NCI-H748 (cell line): ENCODE measurements around the gene ATRNL1.
"Not testable (repeated sequence)": the region's sequence is repeated elsewhere in the genome, so short reads cannot be mapped to it uniquely, and the experiment has no call there.

Experiments used
- DNase-seq: peaks from one replicate; lab custom pipeline; 2025; ENCODE audit not compliant: unreplicated experiment; lab: John Stamatoyannopoulos, UW

ATRNL1 gene

DNA sequence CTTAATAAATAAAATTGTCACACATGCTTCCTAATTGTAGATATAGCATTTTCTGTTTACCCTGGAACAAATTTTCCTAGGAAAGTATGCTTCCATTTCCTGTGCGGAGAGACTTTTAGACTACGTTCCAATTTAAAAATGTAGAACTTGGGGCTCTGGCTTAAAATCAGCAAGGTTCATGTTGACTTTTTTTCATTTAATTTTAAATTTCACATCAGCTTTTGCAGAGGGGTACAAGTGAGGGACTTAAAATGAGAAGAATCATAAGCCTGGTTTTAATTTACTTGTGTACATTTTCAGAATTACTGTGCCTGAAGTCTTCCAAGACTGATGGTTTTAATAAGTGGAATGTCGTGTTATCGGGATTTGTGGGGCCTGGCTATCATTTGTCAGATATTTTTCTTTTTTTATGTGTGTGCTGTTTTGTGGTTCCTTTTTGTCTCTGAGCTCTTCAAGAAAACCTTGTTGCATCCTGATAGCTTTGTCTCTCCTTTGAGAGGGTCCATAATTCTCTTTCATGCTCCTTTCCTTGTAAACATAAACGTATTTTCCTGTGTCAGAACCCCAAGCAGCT, 8.8 kb upstream of the ATRNL1 start:
- DNase-seq = no peak

GRCh38 chr10:115091161-115091560, 2.0 kb upstream of the ATRNL1 start:
- DNase-seq = no peak

DNA sequence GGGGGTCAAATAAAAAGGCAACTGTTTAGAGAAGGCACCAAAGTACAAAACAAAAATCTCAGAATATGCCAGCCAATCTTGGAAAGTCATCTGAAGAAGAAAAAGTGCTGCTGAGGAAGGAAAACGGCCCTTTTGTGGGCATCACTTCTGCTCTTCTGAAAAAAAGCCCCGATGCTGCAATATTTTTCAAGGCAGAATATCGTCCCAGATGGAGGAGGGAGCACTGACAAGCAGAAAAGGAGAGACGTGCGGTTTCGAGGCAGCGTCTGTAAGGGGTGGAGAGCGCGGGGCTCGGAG, 959 bp upstream of the ATRNL1 start:
- DNase-seq = no peak

DNA sequence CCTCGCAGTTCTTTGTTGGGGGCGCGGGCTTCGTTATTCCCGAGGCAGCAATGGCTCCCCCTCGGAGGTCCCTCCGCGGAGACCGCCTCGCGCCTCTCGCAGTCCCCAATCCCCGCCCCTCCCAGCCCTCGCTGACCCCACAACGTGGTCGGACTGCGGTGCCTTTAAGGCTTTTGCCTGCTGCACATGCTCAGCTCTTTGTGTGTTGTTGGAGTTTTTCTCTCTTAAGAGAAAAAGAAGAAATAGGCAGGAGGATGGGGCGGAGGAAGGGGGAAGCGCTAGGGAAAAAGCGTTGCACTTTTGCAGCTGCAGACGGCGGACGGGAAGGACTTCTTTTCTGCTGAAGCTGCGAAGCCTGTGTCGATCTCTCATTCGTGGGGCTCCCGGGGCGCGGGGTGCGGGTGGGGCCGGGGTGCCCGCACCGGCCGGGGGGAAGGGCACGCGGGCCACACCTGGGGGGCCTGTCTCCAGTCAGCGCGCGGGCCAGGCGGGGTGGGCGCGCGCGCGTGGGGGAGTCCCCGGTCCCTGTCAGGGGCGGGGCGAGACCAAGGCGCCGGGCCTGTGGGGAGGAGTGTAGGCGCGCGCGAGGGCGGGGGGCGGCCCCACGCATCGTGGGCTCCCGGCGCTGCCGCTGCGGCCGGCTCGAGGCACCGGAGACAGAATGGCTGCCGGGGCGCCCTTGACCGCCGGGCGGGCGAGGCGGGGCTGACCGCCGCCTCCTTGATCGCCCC, 445 bp upstream of the ATRNL1 start:
- DNase-seq = peak; percentile 69

DNA sequence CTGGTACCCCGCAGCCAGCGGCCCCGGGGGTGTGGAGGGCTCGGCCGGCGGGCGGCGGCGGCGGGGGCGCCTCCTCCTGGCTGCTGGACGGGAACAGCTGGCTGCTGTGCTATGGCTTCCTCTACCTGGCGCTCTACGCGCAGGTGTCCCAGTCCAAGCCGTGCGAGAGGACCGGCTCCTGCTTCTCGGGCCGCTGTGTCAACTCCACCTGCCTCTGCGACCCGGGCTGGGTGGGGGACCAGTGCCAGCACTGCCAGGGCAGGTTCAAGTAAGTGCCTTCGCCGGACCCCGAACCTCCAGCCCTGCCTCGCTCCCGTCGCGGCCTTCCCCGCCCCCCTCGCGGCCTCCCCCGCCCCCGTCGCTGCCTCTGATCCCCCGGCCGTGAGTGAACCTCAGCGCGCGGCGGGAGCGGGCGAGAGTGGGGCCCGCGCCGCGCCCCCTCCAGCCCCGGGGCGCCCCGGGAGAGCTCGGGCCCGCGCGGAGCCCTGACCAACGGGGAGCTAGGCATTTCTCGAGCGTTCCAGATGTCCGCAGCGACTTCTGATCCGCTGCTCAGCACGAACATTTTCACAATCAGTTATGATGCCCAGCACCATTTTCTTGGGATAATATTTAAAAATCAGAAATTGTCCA, 727 bp downstream of the ATRNL1 start:
- DNase-seq = peak; percentile 67

DNA sequence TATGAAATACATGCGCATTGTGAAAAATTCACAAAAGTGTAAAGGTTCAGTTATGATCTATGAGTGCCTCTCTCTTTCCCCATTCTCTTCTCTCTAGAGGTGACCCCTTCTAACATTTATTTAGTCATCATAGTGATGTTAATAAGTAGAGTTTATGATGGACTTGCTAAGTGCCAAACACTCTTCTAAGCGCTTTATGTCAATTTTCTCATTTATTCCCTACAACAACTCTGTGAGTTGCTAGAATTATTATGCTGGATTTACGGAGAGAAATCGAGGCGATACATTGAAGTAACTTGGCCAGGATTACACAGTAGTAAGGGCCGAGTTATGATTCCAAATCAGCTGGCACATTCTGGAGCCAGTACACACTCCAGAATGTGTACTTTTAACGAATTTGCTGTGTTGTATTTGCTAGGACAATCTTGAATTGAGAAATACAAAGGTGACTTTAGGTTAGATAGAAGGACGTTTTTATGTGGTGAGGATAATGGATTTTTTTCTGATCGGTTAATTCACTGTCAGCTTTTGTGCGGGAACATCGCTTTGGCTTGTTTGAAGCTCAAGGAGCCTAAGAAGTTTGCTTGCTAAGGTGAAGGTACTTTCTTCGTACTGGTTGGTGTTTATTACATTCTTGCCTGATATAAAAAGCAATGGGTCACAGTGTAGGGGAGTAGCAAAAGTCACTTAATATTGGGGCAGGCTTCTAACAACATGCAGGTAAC, 1.4 kb downstream of the ATRNL1 start:
- DNase-seq = no peak

DNA sequence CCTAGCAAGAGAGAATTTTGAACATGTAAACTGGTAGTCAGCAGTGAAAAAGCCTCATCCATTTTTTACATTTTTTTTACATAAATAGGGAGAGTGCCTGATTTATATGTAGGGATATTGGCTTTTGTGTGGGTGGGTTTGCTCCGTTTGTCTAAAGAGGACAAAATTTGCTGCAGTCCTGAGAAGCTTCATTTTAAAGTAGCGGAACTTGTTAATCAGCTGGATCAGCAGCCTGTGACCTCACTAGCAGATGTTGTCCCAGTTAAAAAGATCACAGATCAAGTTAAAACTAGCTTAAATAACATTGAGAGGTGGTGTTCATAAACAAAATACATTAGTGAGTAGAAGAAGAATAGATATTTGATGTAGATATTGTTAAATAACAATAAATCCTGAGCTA, 2.6 kb downstream of the ATRNL1 start:
- DNase-seq = no peak

DNA sequence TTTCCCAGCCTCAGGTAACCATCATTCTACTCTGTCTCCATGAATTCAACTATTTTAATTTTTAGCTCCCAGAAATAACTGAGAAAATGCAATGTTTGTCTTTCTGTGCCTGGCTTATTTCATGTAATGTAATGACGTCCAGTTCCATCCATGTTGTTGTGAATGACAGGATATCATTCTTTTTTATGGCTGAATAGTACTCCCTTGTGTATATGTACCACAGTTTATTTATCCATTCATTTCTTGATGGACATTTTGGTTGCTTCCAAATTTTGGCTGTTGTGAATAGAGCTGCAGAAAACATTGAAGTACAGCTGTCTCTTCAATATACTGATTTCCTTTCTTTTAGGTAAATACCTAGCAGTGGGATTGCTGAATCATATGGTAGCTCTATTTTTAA, 10.5 kb downstream of the ATRNL1 start:
- no peak for DNase-seq

- not testable (repeated sequence) for DNase-seq
Observed at GRCh38 chr10:115105411-115105810, 12.2 kb downstream of the ATRNL1 start.

GRCh38 chr10:115107830-115108229, 14.7 kb downstream of the ATRNL1 start:
- DNase-seq = no peak

GRCh38 chr10:115117301-115117700, 24.1 kb downstream of the ATRNL1 start:
- DNase-seq = no peak

DNA sequence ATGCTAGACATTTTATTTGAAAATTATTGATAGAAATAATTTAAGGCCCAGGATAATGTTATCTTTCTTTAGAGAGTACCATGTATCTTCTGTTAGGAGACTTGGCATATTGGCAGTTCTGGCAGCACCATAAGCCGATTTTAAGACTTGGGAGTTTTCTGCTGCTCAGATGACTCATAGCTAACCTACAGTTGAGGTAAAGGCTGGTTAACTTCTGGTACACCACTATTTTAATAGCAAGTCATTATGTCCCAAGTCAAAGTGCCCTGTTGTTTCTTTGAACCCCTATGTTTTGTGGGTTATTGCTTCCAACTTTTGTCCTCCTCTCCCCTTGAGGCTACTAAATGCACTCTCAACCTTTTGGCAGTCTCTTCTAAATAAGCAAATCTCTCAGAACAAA, 25.2 kb downstream of the ATRNL1 start:
- no peak for DNase-seq

DNA sequence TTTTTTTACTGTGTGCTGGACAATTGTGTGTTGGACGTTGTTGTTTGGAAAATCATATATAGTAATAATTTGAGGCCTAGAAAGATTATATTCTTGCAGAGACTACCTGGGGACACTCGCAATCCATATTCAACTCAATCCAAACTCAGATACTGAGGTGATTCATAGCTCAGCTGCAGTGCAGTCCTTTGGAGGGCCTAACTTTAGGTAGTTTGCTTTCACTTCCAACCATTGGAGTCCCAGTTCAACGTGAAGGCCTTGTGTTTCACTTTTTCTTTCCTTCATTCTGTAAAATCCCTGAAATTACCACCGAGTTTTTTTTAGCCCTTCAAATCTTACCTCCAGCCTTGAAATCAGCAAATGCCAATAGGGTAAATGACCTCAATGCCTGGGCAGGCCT, 32.3 kb downstream of the ATRNL1 start:
- DNase-seq = no peak

GRCh38 chr10:115129752-115130151, 36.6 kb downstream of the ATRNL1 start:
- DNase-seq = peak; percentile 8

DNA sequence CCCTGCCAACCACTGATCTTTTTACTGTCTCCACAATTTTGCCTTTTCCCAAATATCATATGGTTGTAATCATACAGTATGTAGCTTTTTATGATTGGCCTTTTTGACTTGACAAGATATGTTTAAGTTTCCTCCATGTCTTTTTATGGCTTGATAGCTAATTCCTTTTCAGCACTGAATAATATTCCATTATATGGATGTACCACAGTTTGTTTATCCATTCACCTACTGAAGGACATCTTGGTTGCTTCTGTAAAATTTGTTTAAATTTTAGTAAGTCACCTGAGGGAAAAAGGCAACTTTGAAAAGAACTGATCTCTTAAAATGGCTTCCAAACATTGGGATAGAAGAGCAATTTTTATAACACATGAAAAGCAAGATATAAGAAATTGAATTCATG, 43.5 kb downstream of the ATRNL1 start:
- no peak for DNase-seq

DNA sequence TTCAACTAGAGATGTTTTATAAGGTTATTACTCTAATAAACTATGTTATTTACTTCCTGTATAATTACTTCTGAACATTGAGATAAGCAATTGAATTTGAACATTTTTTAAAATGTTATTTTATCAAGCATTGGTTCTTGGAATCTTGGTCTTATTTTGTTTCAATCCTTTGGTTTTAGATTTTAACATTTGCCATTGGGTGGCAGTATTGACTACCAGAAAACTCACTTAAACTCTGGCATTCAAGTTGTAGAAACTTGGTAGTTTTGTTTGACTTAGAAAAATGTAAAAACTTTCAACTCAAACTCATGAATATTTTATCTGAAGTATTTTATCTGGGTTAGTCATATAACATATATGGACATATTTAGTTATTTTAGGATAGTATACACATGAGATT, 48.1 kb downstream of the ATRNL1 start:
- DNase-seq = no peak

DNA sequence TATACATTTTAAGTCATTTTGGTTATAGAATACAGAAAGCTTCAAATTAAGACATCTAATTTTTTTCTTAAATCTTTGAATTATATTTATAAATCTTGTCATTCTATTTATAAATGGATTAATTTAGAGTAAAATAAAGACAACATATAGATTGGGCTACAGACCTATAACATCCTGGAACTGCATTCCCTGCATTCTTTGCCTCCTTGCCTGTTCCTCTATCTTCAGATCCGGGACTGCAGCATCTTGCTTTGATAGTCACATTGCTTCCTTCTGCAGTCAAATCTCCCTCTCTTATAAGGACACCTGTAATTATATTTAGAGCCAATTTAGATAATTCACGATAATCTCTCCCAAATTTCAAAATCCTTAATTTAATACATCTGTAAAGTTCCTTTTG, 64.2 kb downstream of the ATRNL1 start:
- DNase-seq = no peak

DNA sequence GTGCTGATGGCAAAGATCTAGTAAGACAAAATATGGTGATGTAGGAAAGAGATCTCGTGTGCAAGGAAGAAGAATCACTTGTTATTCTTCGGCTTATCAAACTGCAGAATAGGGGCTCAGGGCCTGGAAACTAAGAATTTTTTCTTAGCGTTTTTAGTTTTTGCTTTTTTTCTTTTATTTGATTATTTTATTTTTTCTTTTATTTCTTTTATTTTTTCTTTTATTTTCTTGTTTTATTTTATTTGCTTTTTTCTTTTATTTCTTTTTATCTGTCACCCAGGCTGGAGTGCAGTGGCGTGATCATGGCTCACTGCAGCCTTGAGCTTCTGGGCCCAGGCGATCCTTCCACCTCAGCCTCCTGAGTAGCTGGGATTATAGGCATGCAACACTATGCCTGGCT, 70.0 kb downstream of the ATRNL1 start:
- no peak for DNase-seq

- no peak for DNase-seq
Observed at GRCh38 chr10:115164220-115164619, 71.1 kb downstream of the ATRNL1 start.

DNA sequence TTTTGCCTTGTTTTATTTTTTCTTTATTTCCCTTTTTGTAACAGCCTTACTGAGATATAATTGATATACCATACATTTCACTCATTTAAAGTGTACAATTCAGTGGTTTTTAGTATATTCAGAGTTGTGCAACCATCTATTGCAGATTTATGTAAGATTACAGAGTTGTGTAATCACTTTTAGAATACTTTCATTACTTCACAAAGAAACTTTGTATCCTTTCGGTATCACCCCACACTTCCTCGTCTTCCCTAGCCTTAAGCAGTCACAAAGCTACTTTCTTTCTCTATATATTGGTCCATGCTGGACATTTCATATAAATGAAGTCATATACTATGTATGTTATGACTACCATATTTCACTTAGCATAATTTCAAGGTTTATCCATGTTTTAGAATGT, 74.6 kb downstream of the ATRNL1 start:
- no peak for DNase-seq

GRCh38 chr10:115171392-115171960, 78.3 kb downstream of the ATRNL1 start:
- peak; percentile 13 for DNase-seq
